ENCODE measurements around the gene CA4.
"Not testable (repeated sequence)": the region's sequence is repeated elsewhere in the genome, so short reads cannot be mapped to it uniquely, and the experiment has no call there.

Gene CA4

DNA sequence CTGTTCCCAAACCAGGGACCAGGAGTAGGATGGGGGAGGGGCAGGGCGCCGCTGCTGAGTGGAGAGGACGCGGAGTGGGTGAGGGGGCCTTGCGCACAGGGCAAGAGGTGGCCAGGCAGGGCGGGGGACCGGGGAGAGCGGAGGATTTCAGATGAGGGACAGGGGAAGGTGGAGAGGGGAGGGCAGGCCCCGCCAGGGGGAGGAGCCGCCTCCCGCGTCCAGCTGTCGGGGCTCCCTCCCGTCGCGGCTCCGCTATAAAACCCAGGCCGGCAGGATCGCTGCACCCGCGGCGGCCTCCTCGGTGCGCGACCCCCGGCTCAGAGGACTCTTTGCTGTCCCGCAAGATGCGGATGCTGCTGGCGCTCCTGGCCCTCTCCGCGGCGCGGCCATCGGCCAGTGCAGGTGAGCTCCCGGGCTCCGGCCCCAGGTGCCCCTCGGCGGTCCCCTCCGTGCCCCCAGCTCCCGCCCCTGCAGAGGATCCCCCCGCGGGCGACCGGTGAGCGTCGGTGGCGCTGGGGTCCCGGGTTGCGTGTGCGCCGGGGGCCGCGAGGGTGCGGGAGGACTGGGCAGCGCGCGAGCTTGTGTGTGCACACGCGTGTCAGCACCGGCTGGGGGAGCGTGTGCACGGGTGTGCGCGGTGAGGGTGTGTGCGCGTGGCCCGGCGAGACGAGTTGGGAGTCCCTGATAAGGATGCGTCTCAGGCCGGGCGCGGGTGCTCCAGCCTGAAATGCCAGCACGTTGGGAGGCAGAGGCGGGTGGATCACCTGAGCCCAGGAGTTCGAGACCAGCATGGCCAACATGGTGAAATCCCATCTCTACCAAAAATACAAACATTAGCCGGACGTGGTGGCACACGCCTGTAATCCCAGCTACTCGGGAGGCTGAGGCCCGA is at the start of gene CA4:
CA4 (plus strand) TSS at position 283 of the 892 bp plus-strand sequence; CDS start at position 345, 62 bp downstream.
- no peak within 1 kb of the TSS for H3K4me3 ChIP-seq (ENCODE audit: low read depth, low read length)
- TF ChIP-seq, protein P1, sequence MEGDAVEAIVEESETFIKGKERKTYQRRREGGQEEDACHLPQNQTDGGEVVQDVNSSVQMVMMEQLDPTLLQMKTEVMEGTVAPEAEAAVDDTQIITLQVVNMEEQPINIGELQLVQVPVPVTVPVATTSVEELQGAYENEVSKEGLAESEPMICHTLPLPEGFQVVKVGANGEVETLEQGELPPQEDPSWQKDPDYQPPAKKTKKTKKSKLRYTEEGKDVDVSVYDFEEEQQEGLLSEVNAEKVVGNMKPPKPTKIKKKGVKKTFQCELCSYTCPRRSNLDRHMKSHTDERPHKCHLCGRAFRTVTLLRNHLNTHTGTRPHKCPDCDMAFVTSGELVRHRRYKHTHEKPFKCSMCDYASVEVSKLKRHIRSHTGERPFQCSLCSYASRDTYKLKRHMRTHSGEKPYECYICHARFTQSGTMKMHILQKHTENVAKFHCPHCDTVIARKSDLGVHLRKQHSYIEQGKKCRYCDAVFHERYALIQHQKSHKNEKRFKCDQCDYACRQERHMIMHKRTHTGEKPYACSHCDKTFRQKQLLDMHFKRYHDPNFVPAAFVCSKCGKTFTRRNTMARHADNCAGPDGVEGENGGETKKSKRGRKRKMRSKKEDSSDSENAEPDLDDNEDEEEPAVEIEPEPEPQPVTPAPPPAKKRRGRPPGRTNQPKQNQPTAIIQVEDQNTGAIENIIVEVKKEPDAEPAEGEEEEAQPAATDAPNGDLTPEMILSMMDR (IDR thresholded peaks at IDR 0.05; ENCODE audit: borderline replicate concordance, insufficient read depth, low read depth, low read length): no peak

DNA sequence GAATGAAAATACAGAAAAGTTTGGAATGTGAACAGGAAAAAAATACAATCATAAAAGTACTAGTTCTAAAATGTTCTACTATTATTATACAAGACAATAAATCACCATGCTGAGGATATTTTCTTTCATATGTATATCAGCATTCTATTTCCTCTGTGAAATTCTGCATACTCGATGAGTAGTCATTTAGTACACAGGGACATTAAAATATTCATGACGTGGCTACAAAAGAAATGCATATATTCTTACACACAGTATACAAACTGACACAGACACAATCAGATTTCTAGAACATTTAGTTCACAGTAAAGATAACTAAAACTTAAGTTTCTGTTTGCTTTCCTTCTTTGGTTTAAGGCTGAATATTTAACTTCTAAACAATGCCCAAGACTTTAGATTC is 49.2 kb upstream of the CA4 start:
- H3K4me3 ChIP-seq (ENCODE audit: low read depth, low read length): not testable (repeated sequence)

DNA sequence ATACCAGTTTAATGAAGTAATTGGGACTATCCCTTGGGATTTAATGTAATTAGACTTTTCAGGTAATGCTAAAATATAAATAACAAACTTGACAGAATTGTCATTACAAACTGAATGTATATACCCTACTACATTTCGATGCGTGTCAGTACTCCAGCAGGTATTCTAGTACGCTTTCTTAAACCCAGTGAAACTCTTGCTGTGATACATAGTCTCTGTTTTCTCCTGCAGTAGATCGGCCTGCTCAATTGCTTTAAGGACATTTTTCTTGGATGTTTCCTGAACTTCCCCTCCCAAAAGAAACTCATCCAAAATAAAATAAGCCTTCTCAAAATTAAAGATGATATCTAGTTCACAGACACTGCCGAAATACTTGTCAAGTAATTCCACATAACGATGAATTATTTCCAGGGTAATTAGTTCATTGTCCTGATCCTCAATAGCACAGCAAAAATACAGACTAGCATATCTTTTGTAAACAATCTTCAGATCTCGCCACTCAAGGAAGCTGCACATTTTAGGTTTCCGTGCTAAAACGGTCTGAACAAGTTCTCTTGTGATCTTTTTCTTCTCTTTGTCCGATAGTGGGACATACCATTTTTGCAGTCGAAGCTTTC is 47.6 kb upstream of the CA4 start:
- H3K4me3 ChIP-seq (ENCODE audit: low read depth, low read length): peak overlapping the region; percentile 6

DNA sequence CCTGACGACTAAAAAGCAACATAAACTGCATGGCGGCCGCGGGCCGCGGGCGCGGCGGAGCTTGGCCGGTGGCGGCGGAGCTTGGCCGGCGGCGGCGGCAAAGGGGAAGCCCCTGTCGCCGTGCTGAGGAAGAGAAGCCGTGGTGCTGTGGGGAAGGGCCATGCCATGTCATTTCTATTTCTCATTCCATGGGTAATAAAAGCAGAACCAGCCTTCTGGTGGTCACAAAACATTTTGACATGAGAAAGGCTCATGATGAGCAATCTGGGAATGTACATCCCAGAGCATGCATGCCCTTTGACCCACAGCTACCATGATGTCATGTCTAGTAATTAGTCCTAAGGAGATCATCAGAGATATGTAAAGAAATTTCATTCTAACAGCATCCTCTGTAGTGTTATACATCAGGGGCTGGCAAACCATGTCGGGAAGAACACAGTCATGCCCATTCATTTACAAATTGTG is 47.1 kb upstream of the CA4 start:
- TF ChIP-seq, protein P1 (IDR thresholded peaks at IDR 0.05; ENCODE audit: borderline replicate concordance, insufficient read depth, low read depth, low read length): no peak
- H3K4me3 ChIP-seq (ENCODE audit: low read depth, low read length): peak overlapping the region; percentile 15

DNA sequence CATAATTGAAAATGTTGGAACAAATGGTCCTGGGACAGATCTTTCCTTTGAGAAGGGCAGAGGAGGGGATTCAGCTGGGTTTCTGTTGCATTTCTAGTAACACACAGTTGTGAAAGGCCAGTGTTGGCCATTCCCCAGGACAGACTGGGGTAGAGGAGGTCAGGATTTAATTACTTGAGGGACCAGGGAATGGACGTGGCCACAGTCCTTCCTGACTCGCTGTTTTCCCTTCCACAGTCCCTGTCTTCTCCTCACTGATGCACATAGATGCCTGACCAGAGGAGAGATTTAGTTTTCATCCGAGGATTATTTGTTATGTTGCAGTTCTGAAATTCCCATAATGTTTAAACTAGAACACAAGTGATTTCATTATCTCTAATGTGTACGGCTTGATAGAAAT is 45.8 kb upstream of the CA4 start:
- no peak overlapping the region for H3K4me3 ChIP-seq (ENCODE audit: low read depth, low read length)
- TF ChIP-seq, protein P1 (IDR thresholded peaks at IDR 0.05; ENCODE audit: borderline replicate concordance, insufficient read depth, low read depth, low read length): no peak

DNA sequence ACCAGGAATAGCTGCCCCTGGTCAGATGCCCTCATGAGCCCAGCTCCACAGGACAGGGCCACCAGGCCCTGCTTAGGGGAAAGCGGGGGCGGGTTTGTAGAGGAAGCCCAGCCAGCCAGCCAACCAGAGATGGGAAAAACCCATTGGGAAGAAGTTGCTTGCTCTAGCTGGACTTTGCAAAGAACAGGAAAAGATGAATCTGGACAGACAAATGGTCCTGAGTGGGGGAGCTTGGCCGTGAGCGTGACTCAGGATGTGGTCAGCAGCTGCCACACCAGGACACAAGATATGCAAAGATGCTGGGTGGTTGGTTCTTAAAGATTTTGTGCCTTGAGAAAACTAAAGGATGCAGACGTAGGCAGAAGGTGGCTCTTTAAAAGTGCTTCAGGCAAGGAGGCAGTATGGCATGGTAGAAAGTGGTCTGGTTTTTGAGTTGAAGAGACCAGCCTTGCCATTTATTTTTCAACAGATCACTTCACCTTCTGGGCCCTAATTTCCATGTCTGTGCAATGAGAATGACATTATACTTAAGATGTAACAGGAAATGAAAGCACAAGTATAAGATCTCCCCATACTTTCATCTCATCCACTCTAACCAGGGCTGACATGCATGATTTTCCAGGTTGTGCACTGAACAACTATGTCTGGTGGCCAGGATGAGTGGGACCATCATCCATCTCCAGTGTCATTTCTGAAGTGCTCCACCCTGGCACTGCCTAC is 43.3 kb upstream of the CA4 start:
- TF ChIP-seq, protein P1 (IDR thresholded peaks at IDR 0.05; ENCODE audit: borderline replicate concordance, insufficient read depth, low read depth, low read length): no peak
- H3K4me3 ChIP-seq (ENCODE audit: low read depth, low read length): no peak overlapping the region

DNA sequence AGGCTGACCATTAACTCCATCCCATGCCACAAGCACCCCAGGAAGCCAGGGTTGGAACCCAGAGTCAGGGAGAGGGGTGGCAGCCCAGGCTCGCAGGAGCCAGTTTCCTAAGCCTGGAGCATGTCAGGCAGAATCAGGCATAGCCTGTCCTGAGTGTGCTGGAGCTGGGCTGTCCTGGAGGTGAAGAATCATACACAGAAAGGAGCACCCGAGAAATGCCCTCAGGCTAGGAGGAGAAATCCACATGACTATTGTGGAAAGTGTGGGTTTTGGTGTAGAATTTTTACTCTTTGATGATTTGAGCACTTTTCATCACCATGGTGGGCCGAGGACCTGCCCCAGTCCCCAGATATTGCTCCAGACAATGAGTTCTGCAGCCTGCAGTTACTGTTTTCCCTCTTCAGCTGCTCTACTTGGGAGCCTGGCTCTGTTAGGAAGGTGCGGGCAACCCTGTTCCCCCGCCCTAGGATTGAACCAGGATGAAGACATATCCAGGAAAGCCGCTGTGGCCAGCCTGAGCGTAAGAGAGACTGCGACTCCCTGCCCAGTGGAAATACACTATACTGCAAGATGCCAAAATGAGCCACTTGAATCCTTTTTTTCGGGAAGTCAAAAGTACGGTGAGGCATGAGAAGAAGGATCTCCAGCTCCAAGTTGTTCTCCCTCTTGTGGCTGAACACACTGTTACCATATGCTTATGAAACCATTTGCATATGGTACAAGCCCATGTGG is 42.1 kb upstream of the CA4 start:
- TF ChIP-seq, protein P1 (IDR thresholded peaks at IDR 0.05; ENCODE audit: borderline replicate concordance, insufficient read depth, low read depth, low read length): no peak
- H3K4me3 ChIP-seq (ENCODE audit: low read depth, low read length): no peak overlapping the region

DNA sequence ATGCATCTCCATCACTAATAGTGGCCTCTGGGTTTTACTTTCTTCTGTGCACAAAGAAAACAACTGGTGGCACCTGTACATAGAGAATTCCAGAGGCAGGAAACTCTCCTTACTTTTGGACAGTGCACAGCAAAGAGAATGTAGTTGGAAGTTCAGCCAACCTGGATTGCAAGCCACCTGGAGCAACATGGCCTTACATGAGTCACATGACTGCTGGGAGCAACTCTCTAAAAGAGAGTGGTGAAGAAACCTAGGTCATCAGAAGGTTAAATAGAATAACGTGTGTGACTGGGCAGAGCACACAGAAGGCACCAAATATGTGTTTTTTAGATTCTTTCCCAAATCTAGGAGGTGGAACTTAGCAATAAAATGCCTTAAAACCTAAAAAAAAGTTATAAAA is 41.5 kb upstream of the CA4 start:
- H3K4me3 ChIP-seq (ENCODE audit: low read depth, low read length): not testable (repeated sequence)
